GM12873 (cell line): Measurements from ENCODE around the gene KRTCAP2.

Experiments used
- TF ChIP-seq, protein P1 (sequence below): IDR thresholded peaks from 2 replicates; pipeline ENCODE4 v1.5.1; 2012; ENCODE audit warnings: low read depth, mild to moderate bottlenecking, moderate library complexity, low read length, control low read depth; ENCODE audit not compliant: insufficient read depth; ENCODE audit errors: missing control alignments

KRTCAP2 gene

DNA sequence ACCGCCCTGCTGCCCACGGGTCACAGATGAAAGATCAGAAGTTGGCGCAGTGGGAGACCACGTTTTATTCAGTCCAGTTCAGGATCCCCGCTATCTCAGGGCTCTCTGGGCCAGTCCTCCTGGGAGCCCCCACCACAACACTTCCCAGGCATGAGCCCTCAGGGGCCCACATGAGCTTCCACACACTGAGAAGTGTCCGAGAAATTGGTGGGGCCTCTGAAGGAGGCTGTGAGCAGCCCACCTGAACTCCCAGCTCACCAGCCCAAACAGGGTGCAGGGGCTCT, 12.6 kb upstream of the KRTCAP2 start:
- TF ChIP-seq, protein P1, sequence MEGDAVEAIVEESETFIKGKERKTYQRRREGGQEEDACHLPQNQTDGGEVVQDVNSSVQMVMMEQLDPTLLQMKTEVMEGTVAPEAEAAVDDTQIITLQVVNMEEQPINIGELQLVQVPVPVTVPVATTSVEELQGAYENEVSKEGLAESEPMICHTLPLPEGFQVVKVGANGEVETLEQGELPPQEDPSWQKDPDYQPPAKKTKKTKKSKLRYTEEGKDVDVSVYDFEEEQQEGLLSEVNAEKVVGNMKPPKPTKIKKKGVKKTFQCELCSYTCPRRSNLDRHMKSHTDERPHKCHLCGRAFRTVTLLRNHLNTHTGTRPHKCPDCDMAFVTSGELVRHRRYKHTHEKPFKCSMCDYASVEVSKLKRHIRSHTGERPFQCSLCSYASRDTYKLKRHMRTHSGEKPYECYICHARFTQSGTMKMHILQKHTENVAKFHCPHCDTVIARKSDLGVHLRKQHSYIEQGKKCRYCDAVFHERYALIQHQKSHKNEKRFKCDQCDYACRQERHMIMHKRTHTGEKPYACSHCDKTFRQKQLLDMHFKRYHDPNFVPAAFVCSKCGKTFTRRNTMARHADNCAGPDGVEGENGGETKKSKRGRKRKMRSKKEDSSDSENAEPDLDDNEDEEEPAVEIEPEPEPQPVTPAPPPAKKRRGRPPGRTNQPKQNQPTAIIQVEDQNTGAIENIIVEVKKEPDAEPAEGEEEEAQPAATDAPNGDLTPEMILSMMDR = no peak

DNA sequence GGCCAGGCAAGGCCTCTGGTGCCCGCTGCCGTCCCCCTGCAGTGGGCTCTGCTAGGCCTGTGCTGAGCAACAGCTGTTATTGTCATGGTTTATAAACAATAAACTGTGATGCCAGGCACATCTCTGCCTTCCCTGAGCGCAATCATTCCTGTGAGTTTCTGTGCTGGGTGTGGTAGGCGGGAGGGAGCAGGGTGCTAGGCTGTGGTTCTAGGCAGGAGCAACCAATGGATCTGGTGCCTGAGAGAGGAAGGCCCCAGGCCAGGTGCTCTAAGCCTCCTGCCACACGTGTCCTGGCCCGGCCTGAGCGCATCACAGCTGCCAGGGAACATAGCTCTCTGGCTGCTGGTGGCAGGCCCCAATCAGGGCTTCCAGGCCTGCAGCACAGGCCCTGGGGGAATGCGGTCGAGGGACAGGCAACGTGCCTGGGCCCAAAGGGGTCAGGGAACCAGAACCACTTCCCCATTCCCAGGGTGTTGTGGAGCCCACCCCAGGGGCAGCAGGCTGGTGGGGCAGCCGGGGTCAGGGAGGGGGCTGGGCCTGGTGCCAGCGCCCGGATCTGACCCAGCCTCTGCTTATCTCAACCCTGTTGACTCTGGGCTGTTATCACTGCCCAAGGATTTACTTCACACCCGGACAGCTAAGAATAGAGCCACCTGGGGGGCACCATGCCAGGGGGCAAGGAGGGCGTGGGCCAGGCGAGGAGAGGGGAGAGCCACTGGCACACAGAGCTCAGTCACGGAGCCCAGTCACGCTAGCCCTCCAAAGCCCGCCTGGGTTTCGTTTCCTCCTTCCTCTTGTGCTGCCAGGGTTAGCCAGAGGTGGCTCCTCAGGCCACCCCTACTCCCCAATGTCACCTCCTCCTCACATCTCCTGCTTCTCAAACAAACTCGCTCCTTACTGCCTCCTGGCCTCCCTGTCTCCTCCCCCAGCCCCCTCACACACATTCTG, 12.0 kb upstream of the KRTCAP2 start:
- TF ChIP-seq, protein P1 = peak; percentile 41

DNA sequence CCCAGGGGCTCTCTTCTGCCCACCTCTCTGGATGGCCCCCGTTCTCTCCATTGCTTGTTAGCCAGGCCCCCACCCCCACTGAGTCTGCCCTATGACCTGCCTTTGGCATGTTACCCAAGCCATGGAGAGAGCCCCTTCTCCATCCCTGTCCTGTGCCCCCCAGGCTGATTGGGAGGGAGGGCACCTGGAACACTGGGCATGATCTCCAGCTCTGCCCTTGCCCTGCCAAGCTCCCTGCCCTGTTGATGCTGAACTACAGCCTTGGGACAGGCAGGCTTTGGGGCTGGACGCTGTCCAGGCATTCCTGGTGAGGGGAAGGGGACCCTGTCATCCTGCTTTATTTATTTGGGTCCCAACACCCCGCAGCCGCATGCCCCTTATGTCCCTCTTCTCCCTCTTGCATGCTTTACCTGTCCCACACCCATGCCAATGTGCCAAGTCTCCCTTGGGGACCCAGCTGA, 11.3 kb upstream of the KRTCAP2 start:
- TF ChIP-seq, protein P1 = no peak

DNA sequence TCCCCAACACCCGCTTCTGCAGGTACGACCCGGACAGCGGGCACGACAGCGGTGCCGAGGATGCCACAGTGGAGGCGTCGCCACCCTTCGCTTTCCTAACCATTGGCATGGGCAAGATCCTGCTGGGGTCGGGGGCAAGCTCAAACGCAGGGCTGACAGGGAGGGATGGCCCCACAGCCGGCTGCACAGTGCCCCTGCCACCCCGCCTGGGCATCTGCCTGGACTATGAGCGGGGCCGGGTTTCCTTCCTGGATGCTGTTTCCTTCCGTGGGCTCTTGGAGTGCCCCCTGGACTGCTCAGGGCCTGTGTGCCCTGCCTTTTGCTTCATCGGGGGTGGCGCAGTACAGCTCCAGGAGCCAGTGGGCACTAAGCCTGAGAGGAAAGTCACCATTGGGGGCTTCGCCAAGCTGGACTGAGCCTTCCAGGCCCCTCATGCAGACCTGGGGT, 10.7 kb upstream of the KRTCAP2 start:
- TF ChIP-seq, protein P1 = no peak

DNA sequence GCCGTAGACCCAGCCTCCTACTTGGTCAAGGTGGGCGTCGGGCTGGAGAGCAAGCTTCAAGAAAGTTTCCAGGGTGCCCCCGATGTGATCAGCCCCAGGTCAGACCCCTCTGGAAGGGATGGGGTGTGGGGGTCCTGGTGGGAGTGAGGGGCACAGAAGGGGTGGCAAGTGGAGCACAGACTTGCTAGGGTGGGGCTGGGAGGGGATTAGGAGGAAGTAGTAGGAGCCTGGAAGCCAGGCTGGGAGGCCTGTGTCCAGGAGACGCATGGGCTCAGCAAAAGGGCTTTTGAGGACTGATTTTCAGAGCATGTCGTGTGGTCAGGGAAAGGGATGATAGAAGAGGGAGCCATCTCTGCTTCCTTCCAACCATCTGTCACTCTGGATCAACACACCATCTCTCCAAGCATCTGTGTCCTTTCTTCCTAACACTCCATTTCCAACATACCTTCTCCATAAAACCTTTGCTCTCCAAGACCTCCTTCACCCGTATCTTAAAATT, 9.0 kb upstream of the KRTCAP2 start:
- TF ChIP-seq, protein P1 = no peak

DNA sequence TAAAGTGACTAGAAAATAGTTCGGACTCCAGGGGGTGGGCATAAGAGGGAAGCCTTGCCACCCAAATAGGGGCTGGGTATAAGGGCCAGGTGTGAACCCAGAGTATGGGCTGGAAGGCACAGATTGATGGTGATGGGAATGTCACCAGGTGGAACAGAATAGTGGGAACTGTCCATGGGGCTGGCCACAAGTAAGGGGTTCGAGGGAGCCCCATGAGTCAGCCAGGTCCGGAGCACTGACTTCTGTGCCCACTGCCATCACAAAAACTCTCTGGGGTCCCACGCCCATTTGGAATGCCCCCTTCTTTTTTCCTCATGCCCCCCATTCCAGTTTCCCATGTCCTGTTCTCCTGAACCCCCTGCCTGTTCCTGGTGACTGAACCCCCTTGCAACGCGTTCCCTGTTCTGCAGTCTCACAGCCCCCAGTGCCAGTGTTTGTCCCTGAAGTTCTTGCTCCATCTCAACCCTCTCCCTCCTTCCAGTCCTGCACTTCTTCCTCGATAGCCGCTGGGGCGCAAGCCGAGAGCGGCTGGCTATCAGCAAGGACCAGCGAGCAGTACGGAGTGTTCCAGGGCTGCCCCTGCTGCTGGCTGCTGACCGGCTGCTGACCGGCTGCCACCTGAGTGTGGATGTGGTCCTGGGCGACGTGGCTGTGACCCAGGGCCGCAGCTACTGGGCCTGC, 8.4 kb upstream of the KRTCAP2 start:
- TF ChIP-seq, protein P1 = no peak
